HUES64 (cell line): ENCODE data around the gene PRMT2.

Experiments
- H3K27ac ChIP-seq: 2 replicates; pipeline ENCODE4 v1.7.0; 2013; ENCODE audit warnings: low read depth, low read length, inconsistent platforms
- H3K27me3 ChIP-seq: 2 replicates; pipeline ENCODE4 v1.6.1; 2013; ENCODE audit warnings: mild to moderate bottlenecking, low read length; ENCODE audit not compliant: insufficient read depth
- H3K36me3 ChIP-seq: 2 replicates; pipeline ENCODE4 v1.6.1; 2013; ENCODE audit warnings: mild to moderate bottlenecking, low read length; ENCODE audit not compliant: insufficient read depth
- H3K4me1 ChIP-seq: 2 replicates; pipeline ENCODE4 v1.6.1; 2013; ENCODE audit warnings: mild to moderate bottlenecking, low read length, moderate library complexity; ENCODE audit not compliant: insufficient read depth
- H3K4me3 ChIP-seq: 2 replicates; pipeline ENCODE4 v1.5.1; 2013; ENCODE audit warnings: mild to moderate bottlenecking, low read length, moderate library complexity
- H3K9ac ChIP-seq: 2 replicates; pipeline ENCODE4 v1.6.1; 2013; ENCODE audit warnings: mild to moderate bottlenecking, low read depth, low read length
- H3K9me3 ChIP-seq: 2 replicates; pipeline ENCODE4 v1.6.1; 2013; ENCODE audit warnings: low read depth, low read length; ENCODE audit not compliant: insufficient read depth
- WGBS: fragments of 150-250, 120-280 bp; methylation state at CpG from one replicate; pipeline ENCODE4 v1.1.7; 2013; ENCODE audit warnings: missing lambda C conversion rate; 5-methylcytosine and 5-hydroxymethylcytosine counted together

PRMT2 gene

GRCh38 chr21:46645840-46646239 lies 10.4 kb downstream of the PRMT2 start:
- Histone ChIP-seq H3K4me1 (no peaks in the 10 kb centered on the region), H3K9me3 (no peaks in the 10 kb centered on the region), H3K9ac (no peak overlapping the region), H3K27me3 (no peaks in the 10 kb centered on the region), H3K36me3 (peaks cover 96% of the 10 kb centered on the region), H3K4me3 (no peak overlapping the region), H3K27ac (no peak overlapping the region)
- 96% methylated on average over 5 of the region's 5 CpGs for WGBS

- Histone ChIP-seq H3K4me3 (no peak overlapping the region), H3K4me1 (no peaks in the 10 kb centered on the region), H3K36me3 (peaks cover 93% of the 10 kb centered on the region), H3K27me3 (no peaks in the 10 kb centered on the region), H3K27ac (no peak overlapping the region), H3K9ac (no peak overlapping the region), H3K9me3 (no peaks in the 10 kb centered on the region)
- 97% methylated on average over 8 of the region's 9 CpGs for WGBS
Observed at GRCh38 chr21:46646541-46647154, 11.2 kb downstream of the PRMT2 start.

- peaks cover 95% of the 10 kb centered on the region for H3K36me3 ChIP-seq
- no peaks in the 10 kb centered on the region for H3K4me1 ChIP-seq
- H3K4me3 ChIP-seq, result no peak overlapping the region
- H3K27me3 ChIP-seq, result no peaks in the 10 kb centered on the region
- H3K9ac ChIP-seq, result no peak overlapping the region
- H3K27ac ChIP-seq, result no peak overlapping the region
- WGBS, result 96% methylated on average over 27 of the region's 27 CpGs
- H3K9me3 ChIP-seq, result no peaks in the 10 kb centered on the region
Observed at GRCh38 chr21:46648539-46648938, 13.1 kb downstream of the PRMT2 start.

- Histone ChIP-seq H3K4me3 (no peak overlapping the region), H3K36me3 (peaks cover 95% of the 10 kb centered on the region), H3K27me3 (no peaks in the 10 kb centered on the region), H3K4me1 (no peaks in the 10 kb centered on the region), H3K27ac (no peak overlapping the region), H3K9ac (no peak overlapping the region), H3K9me3 (peaks cover 6% of the 10 kb centered on the region; the same call in 1 of the 2 replicates)
- WGBS, result 96% methylated on average over 19 of the region's 19 CpGs
Observed at GRCh38 chr21:46649356-46649755, 13.9 kb downstream of the PRMT2 start.

- H3K36me3 ChIP-seq, result peaks cover 95% of the 10 kb centered on the region
Observed at GRCh38 chr21:46650476-46651098, 15.1 kb downstream of the PRMT2 start.

GRCh38 chr21:46651121-46651520 lies 15.6 kb downstream of the PRMT2 start:
- Histone ChIP-seq H3K4me3 (no peak overlapping the region), H3K27ac (no peak overlapping the region), H3K27me3 (no peaks in the 10 kb centered on the region), H3K4me1 (no peaks in the 10 kb centered on the region), H3K9me3 (peaks cover 20% of the 10 kb centered on the region; the same call in 1 of the 2 replicates), H3K9ac (no peak overlapping the region), H3K36me3 (peaks cover 95% of the 10 kb centered on the region)
- WGBS, result 95% methylated on average over 7 of the region's 7 CpGs

More at GRCh38 chr21:46650476-46651098, 15.1 kb downstream of the PRMT2 start:
- H3K9me3 ChIP-seq, result peaks cover 18% of the 10 kb centered on the region; the same call in 1 of the 2 replicates
- H3K4me3 ChIP-seq, result no peak overlapping the region
- H3K4me1 ChIP-seq, result no peaks in the 10 kb centered on the region
- no peaks in the 10 kb centered on the region for H3K27me3 ChIP-seq
- WGBS, result 94% methylated on average over 14 of the region's 14 CpGs
- H3K9ac ChIP-seq, result no peak overlapping the region
- no peak overlapping the region for H3K27ac ChIP-seq

- no peaks in the 10 kb centered on the region for H3K27me3 ChIP-seq
- H3K27ac ChIP-seq, result no peak overlapping the region
- H3K9ac ChIP-seq, result no peak overlapping the region
- H3K9me3 ChIP-seq, result peaks cover 23% of the 10 kb centered on the region; the same call in 1 of the 2 replicates
- H3K4me1 ChIP-seq, result no peaks in the 10 kb centered on the region
- no peak overlapping the region for H3K4me3 ChIP-seq
- peaks cover 71% of the 10 kb centered on the region for H3K36me3 ChIP-seq
Observed at GRCh38 chr21:46655230-46655629, 19.8 kb downstream of the PRMT2 start.

GRCh38 chr21:46656820-46657219 lies 21.3 kb downstream of the PRMT2 start:
- no peak overlapping the region for H3K27ac ChIP-seq
- H3K4me1 ChIP-seq, result 0 out of 2 replicates have a peak, but pooled peaks cover 3% of the 10 kb centered on the region
- H3K27me3 ChIP-seq, result no peaks in the 10 kb centered on the region
- no peak overlapping the region for H3K4me3 ChIP-seq
- H3K9me3 ChIP-seq, result peaks cover 23% of the 10 kb centered on the region; the same call in 1 of the 2 replicates
- no peak overlapping the region for H3K9ac ChIP-seq
- 100% methylated on average over 1 of the region's 1 CpG for WGBS
- peaks cover 58% of the 10 kb centered on the region for H3K36me3 ChIP-seq

GRCh38 chr21:46660505-46660904 lies 25.0 kb downstream of the PRMT2 start:
- 90% methylated on average over 8 of the region's 8 CpGs for WGBS
- H3K4me3 ChIP-seq, result no peak overlapping the region
- H3K27me3 ChIP-seq, result no peaks in the 10 kb centered on the region
- no peak overlapping the region for H3K27ac ChIP-seq
- 0 out of 2 replicates have a peak, but pooled peaks cover 3% of the 10 kb centered on the region for H3K4me1 ChIP-seq
- peaks cover 33% of the 10 kb centered on the region for H3K36me3 ChIP-seq
- peaks cover 5% of the 10 kb centered on the region; the same call in 1 of the 2 replicates for H3K9me3 ChIP-seq
- H3K9ac ChIP-seq, result no peak overlapping the region

- 8% methylated on average over 29 of the region's 29 CpGs for WGBS
- no peak overlapping the region for H3K9ac ChIP-seq
- H3K4me1 ChIP-seq, result 0 out of 2 replicates have a peak, but pooled peaks cover 3% of the 10 kb centered on the region
- peak overlapping the region; percentile 62; the same call in 1 of the 2 replicates for H3K27ac ChIP-seq
- no peaks in the 10 kb centered on the region for H3K27me3 ChIP-seq
- 0 out of 2 replicates have a peak, but pooled peaks cover 2% of the 10 kb centered on the region for H3K9me3 ChIP-seq
- H3K4me3 ChIP-seq, result peak overlapping the region; percentile 40
- H3K36me3 ChIP-seq, result peaks cover 27% of the 10 kb centered on the region
Observed at GRCh38 chr21:46661211-46661625, 25.7 kb downstream of the PRMT2 start.

GRCh38 chr21:46661642-46662366 lies 26.3 kb downstream of the PRMT2 start:
- Histone ChIP-seq H3K27ac (peak overlapping the region; percentile 62; the same call in 1 of the 2 replicates), H3K9ac (no peak overlapping the region), H3K4me3 (peak overlapping the region; percentile 40), H3K27me3 (peaks cover 4% of the 10 kb centered on the region), H3K36me3 (peaks cover 22% of the 10 kb centered on the region), H3K9me3 (0 out of 2 replicates have a peak, but pooled peaks cover 1% of the 10 kb centered on the region), H3K4me1 (0 out of 2 replicates have a peak, but pooled peaks cover 3% of the 10 kb centered on the region)
- WGBS, result 90% methylated on average over 47 of the region's 61 CpGs
